ENCODE measurements around the gene YPEL1. TPM values are rescaled to one million over a fixed set of nuclear protein-coding genes. Genes with fewer than 3 reads are reported as not detected.

Gene YPEL1
- total RNA-seq, 2 experiments from 2014 or later, result 0.99 to 1.2 TPM

GRCh38 chr22:21760640-21761039 lies 25.0 kb upstream of the YPEL1 start:
- Mint-ChIP-seq H3K36me3 (ENCODE audit: low read depth) (peaks cover 54% of the 10 kb centered on the region), H3K4me1 (ENCODE audit: low read depth) (peaks cover 55% of the 10 kb centered on the region), H3K9me3 (no peaks in the 10 kb centered on the region), H3K4me3 (no peak overlapping the region), H3K27me3 (no peaks in the 10 kb centered on the region), H3K27ac (no peak overlapping the region)
- ATAC-seq, result no peak
- no peak for TF ChIP-seq CTCF (IDR thresholded peaks at IDR 0.05)
- ChIA-PET POLR2A (no interaction called here), CTCF (interaction anchor here (0.8 to 1.3 kb wide), 2 partner anchors 34 to 177 kb away, joined by 3 read pairs; no protein-coding TSS in a partner anchor)
- DNase-seq, result no peak
- intact Hi-C loops (cut with micrococcal nuclease), result loop anchor here (5.0 to 10.0 kb wide), 2 partner anchors 54 to 107 kb away; partner anchors contain the start of gene MAPK1

- Mint-ChIP-seq H3K27me3 (no peaks in the 10 kb centered on the region), H3K36me3 (ENCODE audit: low read depth) (peaks cover 46% of the 10 kb centered on the region), H3K9me3 (no peaks in the 10 kb centered on the region), H3K4me3 (no peak overlapping the region), H3K27ac (no peak overlapping the region), H3K4me1 (ENCODE audit: low read depth) (peaks cover 47% of the 10 kb centered on the region)
- no peak for ATAC-seq
- POLR2A ChIA-PET, result no interaction called here
- intact Hi-C loops (cut with micrococcal nuclease), result loop anchor here (5.0 to 10.0 kb wide), 2 partner anchors 55 to 107 kb away; partner anchors contain the start of gene MAPK1
- CTCF ChIA-PET, result no interaction called here
- no peak for DNase-seq
- TF ChIP-seq CTCF (IDR thresholded peaks at IDR 0.05), result no peak
Measured at GRCh38 chr22:21759646-21760376, 24.2 kb upstream of the YPEL1 start.

- H3K4me1 Mint-ChIP-seq (ENCODE audit: low read depth), result peaks cover 40% of the 10 kb centered on the region
- H3K4me3 Mint-ChIP-seq, result no peak overlapping the region
- ATAC-seq (no peak), DNase-seq (no peak)
- POLR2A ChIA-PET, result no interaction called here
- H3K27me3 Mint-ChIP-seq, result no peaks in the 10 kb centered on the region
- H3K36me3 Mint-ChIP-seq (ENCODE audit: low read depth), result peaks cover 40% of the 10 kb centered on the region
- CTCF ChIA-PET, result no interaction called here
- intact Hi-C loops (cut with micrococcal nuclease), result no loop called here
- H3K9me3 Mint-ChIP-seq, result no peaks in the 10 kb centered on the region
- TF ChIP-seq CTCF (IDR thresholded peaks at IDR 0.05), result no peak
- no peak overlapping the region for H3K27ac Mint-ChIP-seq
Measured at GRCh38 chr22:21759093-21759492, 23.5 kb upstream of the YPEL1 start.

- TF ChIP-seq CTCF (IDR thresholded peaks at IDR 0.05), result no peak
- Mint-ChIP-seq H3K27me3 (no peaks in the 10 kb centered on the region), H3K36me3 (ENCODE audit: low read depth) (peaks cover 31% of the 10 kb centered on the region), H3K4me1 (ENCODE audit: low read depth) (peaks cover 32% of the 10 kb centered on the region), H3K27ac (no peak overlapping the region), H3K9me3 (no peaks in the 10 kb centered on the region), H3K4me3 (no peak overlapping the region)
- intact Hi-C loops (cut with micrococcal nuclease), result no loop called here
- no peak for ATAC-seq
- ChIA-PET POLR2A (interaction anchor here (0.8 kb wide), 1 partner anchor 9 kb away, joined by 3 read pairs; no protein-coding TSS in a partner anchor), CTCF (no interaction called here)
- no peak for DNase-seq
Measured at GRCh38 chr22:21758091-21758864, 22.7 kb upstream of the YPEL1 start.

GRCh38 chr22:21755851-21756284 lies 20.3 kb upstream of the YPEL1 start:
- H3K9me3 Mint-ChIP-seq, result no peaks in the 10 kb centered on the region
- peak overlapping the region; percentile 2 for H3K27ac Mint-ChIP-seq
- ATAC-seq (no peak), DNase-seq (no peak)
- H3K36me3 Mint-ChIP-seq (ENCODE audit: low read depth), result peaks cover 18% of the 10 kb centered on the region
- H3K4me1 Mint-ChIP-seq (ENCODE audit: low read depth), result peaks cover 18% of the 10 kb centered on the region
- ChIA-PET POLR2A (interaction anchor here (0.7 kb wide), 1 partner anchor 71 kb away, joined by 3 read pairs; no protein-coding TSS in a partner anchor), CTCF (no interaction called here)
- intact Hi-C loops (cut with micrococcal nuclease), result no loop called here
- no peak for TF ChIP-seq CTCF (IDR thresholded peaks at IDR 0.05)
- H3K27me3 Mint-ChIP-seq, result no peaks in the 10 kb centered on the region
- H3K4me3 Mint-ChIP-seq, result no peak overlapping the region

All from activated CD8-positive, alpha-beta T cell treated with anti-CD3 and anti-CD28 coated beads for 36 hours (primary cell).